H1 (cell line): ENCODE results near the gene BICD1. TPM values are rescaled to one million over a fixed set of nuclear protein-coding genes. Genes with fewer than 3 reads are reported as not detected.

ENCODE experiments used
- CHD7 ChIP-seq: fragments of 300-600 bp; sonication (generic); IDR thresholded peaks from 2 replicates; pipeline ENCODE4 v1.7.1; 2012; ENCODE audit warnings: low read length, moderate library complexity, mild to moderate bottlenecking, inconsistent platforms; ENCODE audit not compliant: insufficient replicate concordance
- polyA plus RNA-seq, 7 experiments: library from polyadenylated mRNA; depleted of rRNA in 3 of 7; stranded (reverse) in 5 of 7; unstranded in 2 of 7; fragments of >200 nt in 5 of 7; fragments of 200-250 nt in 2 of 7; gene quantifications; 1 replicate in 5 of 7; 2 replicates in 1 of 7; 4 replicates in 1 of 7; pipeline versions ENCODE4 v1.2.1 to v1.2.3, GENCODE V29; 2011 to 2013; ENCODE audit warnings: missing spikeins in 2 of 7, mixed read lengths in 2 of 7
- total RNA-seq: library from RNA; stranded (reverse); fragmentation: NEBNext Ultra II Directional; extraction: Animal tissue kit (Norgen Biotek cat#: 25700); gene quantifications from 2 replicates; pipeline ENCODE4 v1.2.1, GENCODE V29; 2021

The BICD1 gene
- total and polyA plus RNA-seq, 2 of the 8 experiments (the other 6 are each of a cell fraction or from before 2014, with no cell fraction given), result 34.1 to 58.4 TPM

DNA sequence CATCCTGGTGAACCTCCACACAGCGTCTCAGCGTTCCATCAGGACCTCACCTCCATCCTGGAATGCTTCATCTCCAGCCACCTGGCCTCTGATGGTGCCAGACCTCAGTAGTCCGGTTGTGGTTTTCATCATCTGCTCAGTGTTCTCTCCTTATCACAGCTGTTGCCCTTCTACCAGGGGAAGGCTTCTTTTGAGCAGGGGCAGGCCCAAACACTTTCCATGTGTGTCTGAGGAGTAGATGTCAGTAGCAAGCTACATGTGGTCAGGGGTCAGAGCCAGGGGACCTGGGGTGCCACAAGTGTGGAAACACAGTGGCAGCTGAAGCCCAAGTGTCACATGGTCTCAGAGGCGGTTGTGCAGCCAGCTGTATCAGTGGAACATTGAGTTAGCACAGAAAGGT lies 262.6 kb downstream of the BICD1 start (continued):
- no peak for TF ChIP-seq CHD7
